Smooth muscle cell (in vitro differentiated cells): ENCODE measurements around the gene ZNF556. TPM values are rescaled to one million over a fixed set of nuclear protein-coding genes. Genes with fewer than 3 reads are reported as not detected.

ENCODE experiments used
- DNase-seq: peaks from one replicate; lab custom pipeline; 2025; ENCODE audit not compliant: unreplicated experiment; lab: John Stamatoyannopoulos, UW
- H2AFZ ChIP-seq: fragments of 200-600 bp; sonication (generic); 2 replicates; pipeline ENCODE4 v1.6.0; 2016; ENCODE audit warnings: antibody characterized with exemption, low read depth, mild to moderate bottlenecking
- H3F3A ChIP-seq: fragments of 200-600 bp; sonication (generic); 2 replicates; pipeline ENCODE4 v1.6.0; 2017; ENCODE audit warnings: antibody characterized with exemption, low read depth
- H3K27ac ChIP-seq: fragments of 200-600 bp; sonication (generic); 2 replicates; pipeline ENCODE4 v1.5.1; 2016; ENCODE audit warnings: low read depth, mild to moderate bottlenecking
- H3K27me3 ChIP-seq: fragments of 200-600 bp; sonication (generic); 2 replicates; pipeline ENCODE4 v1.6.1; 2016; ENCODE audit warnings: low read depth, mild to moderate bottlenecking
- H3K36me3 ChIP-seq: fragments of 200-600 bp; sonication (generic); 2 replicates; pipeline ENCODE4 v1.5.1; 2016; ENCODE audit warnings: low read depth
- H3K4me1 ChIP-seq: fragments of 200-600 bp; sonication (generic); 2 replicates; pipeline ENCODE4 v1.5.1; 2016; ENCODE audit warnings: low read depth
- H3K4me2 ChIP-seq: fragments of 200-600 bp; sonication (generic); 2 replicates; pipeline ENCODE4 v1.6.0; 2016; ENCODE audit warnings: mild to moderate bottlenecking
- H3K4me3 ChIP-seq: fragments of 200-600 bp; sonication (generic); 2 replicates; pipeline ENCODE4 v1.5.1; 2016; ENCODE audit warnings: mild to moderate bottlenecking
- H3K79me2 ChIP-seq: fragments of 200-600 bp; sonication (generic); 2 replicates; pipeline ENCODE4 v1.6.0; 2016; ENCODE audit warnings: low read depth, mild to moderate bottlenecking
- H3K9ac ChIP-seq: fragments of 200-600 bp; sonication (generic); 2 replicates; pipeline ENCODE4 v1.6.0; 2016; ENCODE audit warnings: low read depth
- H3K9me3 ChIP-seq: fragments of 200-600 bp; sonication (generic); replicated peaks from 2 replicates; pipeline ENCODE4 v1.5.1; 2016; ENCODE audit warnings: low read depth
- H4K20me1 ChIP-seq: fragments of 200-600 bp; sonication (generic); 2 replicates; pipeline ENCODE4 v1.6.0; 2016; ENCODE audit warnings: low read depth
- CTCF ChIP-seq: fragments of 200-600 bp; sonication (generic); IDR thresholded peaks from 2 replicates; pipeline ENCODE4 v1.5.1; 2017; ENCODE audit warnings: borderline replicate concordance, mild to moderate bottlenecking, antibody characterized with exemption; ENCODE audit not compliant: insufficient read depth, poor library complexity, severe bottlenecking
- WGBS: methylation state at CpG from one replicate; pipeline ENCODE4 v1.1.7; 2016; ENCODE audit warnings: low lambda C conversion rate; 5-methylcytosine and 5-hydroxymethylcytosine counted together
- polyA plus RNA-seq: library from polyadenylated mRNA; unstranded; fragments of >200 nt; fragmentation: Nextera tagmentation; extraction: Ambion mirVana; gene quantifications from 2 replicates; pipeline ENCODE4 v1.2.1, GENCODE V29; 2016
- total RNA-seq: library from RNA; depleted of rRNA; stranded (reverse); fragments of >200 nt; gene quantifications from 2 replicates; pipeline ENCODE4 v1.2.3, GENCODE V29; 2014

ZNF556 gene
- total RNA-seq (0.04 TPM in 1 of 2 replicates, not detected in the other), polyA plus RNA-seq (not detected in 2 replicates)

DNA sequence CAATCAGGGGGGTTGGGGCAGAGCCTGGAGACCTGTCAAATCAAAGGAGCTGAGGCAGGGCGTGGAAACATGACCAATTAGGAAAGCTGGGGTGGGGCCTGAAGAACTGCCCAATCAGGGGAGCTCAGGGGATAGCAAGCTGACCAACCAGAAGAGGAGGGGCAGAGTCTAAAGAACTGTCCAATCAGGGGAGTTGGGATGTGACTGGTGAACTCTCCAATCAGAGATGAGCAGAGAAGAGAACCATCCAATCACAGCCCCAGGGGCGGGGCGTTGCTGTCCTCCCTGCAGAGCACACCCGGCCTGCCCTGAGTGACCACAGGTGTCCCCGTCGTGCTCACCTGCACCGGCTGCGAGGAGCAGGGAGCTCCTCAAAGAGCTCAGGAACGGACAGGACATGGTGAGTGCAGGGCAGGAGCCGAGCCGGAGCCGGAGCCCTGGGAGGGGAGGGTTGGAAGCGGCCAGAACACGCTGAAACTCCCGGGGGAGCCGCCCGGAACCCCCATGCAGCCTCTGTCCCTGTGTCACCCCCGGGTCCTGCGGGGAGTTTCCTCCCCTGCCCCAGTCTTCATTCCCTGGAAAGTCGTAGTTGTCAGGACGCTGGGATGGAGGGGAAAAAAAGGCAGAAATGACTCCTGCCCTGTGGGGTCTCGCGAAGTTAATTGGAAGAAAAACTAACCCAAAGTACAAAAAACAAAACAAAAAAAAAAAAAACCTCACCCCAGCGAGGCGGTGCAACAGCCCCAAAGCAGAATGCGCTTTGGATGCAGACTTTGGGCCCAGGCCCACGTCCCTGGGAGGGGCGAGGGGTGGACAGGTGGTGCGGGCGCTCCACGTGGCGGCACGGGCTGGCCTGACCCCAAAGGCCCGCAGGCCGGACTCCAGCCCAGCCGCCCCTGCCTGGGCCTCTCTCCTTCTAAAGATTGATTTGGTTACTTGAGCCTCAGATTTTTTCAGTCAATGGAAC is at the start of gene ZNF556:
ZNF556 (plus strand) TSS at position 311 of the 967 bp plus-strand sequence; CDS start at position 398, 87 bp downstream.
- no peak within 1 kb of the TSS for H3K9ac ChIP-seq
- H3K27me3 ChIP-seq: no peaks in the 10 kb centered on the region
- no peak within 1 kb of the TSS for H3K4me2 ChIP-seq
- H3K9me3 ChIP-seq: no peaks in the 10 kb centered on the region
- H3F3A ChIP-seq: no peaks in the 10 kb centered on the region
- H3K79me2 ChIP-seq: no peaks in the 10 kb centered on the region
- H3K4me1 ChIP-seq: no peaks in the 10 kb centered on the region
- no peaks in the 10 kb centered on the region for H3K36me3 ChIP-seq
- DNase-seq: no peak
- H3K27ac ChIP-seq: no peak within 1 kb of the TSS
- H3K4me3 ChIP-seq: no peak within 1 kb of the TSS
- no peaks in the 10 kb centered on the region for H4K20me1 ChIP-seq
- no peak within 1 kb of the TSS for H2AFZ ChIP-seq
- no peak for TF ChIP-seq CTCF
- WGBS: 92% methylated on average over 36 of the region's 36 CpGs

DNA sequence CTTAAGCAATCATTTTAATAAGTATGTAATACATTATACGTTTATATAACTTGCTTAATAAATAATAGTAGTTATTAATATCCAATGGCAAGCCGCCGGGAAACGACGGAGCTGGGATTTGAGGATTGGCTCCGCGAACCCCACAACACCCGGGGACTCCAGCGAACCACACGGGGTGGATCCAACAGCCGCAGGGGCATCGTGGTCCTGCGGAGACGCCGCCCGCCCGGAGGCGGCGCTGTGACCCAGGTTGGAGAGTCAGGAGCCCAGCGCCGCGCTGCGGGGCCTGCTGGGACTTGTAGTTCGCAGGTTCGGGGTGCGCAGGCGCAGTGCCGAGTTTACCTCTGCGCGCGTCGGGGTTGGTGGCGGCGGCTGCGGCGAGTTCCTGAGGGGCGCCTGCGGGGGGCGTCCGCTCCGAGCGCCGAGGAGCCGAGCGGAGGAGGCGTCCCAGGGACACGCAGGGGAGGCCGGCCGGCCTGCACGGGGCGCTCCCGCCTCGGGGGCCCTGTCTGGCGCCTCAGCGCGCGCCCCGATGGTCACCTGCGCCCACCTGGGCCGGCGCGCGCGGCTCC is 47.5 kb upstream of the ZNF556 start, which contains the start of gene ZNF554:
ZNF554 (plus strand) TSS at position 329 of the 572 bp plus-strand sequence; CDS start at position 533, 204 bp downstream.
- Histone ChIP-seq H3K4me3 (peak within 1 kb of the TSS; percentile 94), H3K27me3 (no peaks in the 10 kb centered on the region), H3K4me1 (no peaks in the 10 kb centered on the region), H4K20me1 (no peaks in the 10 kb centered on the region), H3K4me2 (peak within 1 kb of the TSS; percentile 98), H3F3A (no peaks in the 10 kb centered on the region), H3K36me3 (no peaks in the 10 kb centered on the region), H2AFZ (peak within 1 kb of the TSS; percentile 78), H3K9ac (peak within 1 kb of the TSS; percentile 66), H3K27ac (no peak within 1 kb of the TSS), H3K79me2 (peaks cover 5% of the 10 kb centered on the region), H3K9me3 (no peaks in the 10 kb centered on the region)
- TF ChIP-seq CTCF: peak; percentile 88
- peak; percentile 89 for DNase-seq
- WGBS: under 1% methylated on average over 54 of the region's 64 CpGs

DNA sequence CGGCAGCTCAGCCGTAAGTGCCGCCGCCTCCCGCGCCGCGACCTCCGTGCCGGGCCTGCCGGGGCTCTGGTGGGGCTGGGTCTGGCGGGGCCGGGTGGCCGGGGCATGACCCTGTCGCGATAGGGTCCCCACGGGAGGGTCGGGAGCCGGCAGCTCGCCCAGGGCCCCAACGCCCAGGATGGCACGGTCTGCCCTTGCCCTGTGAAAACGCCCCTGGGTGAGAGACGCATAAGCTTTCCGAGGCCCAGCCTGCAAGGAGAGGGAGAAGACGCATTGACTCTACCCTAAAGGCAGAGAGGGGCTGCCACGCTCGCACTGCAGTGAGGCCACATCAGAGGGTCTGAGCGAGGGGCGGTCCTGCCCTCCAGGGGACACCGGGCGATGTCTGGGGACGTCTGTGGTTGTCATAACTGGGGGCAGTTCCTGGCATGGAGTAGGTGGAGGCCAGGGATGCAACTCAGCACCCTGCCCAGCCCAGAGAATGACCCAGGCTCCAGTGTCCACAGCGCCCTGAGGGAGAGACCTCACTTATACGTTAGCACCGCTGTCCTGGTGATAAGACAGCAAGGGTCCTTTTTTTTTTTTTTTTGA is 46.9 kb upstream of the ZNF556 start:
- DNase-seq: no peak
- Histone ChIP-seq H3F3A (no peaks in the 10 kb centered on the region), H3K9me3 (no peaks in the 10 kb centered on the region), H3K9ac (peak overlapping the region; percentile 66), H3K79me2 (peaks cover 5% of the 10 kb centered on the region), H4K20me1 (no peaks in the 10 kb centered on the region), H3K27ac (no peak overlapping the region), H3K4me3 (peak overlapping the region; percentile 94), H2AFZ (peak overlapping the region; percentile 78), H3K4me1 (no peaks in the 10 kb centered on the region), H3K27me3 (no peaks in the 10 kb centered on the region), H3K36me3 (no peaks in the 10 kb centered on the region), H3K4me2 (peak overlapping the region; percentile 98)
- TF ChIP-seq CTCF: no peak
- WGBS: 2% methylated on average over 24 of the region's 36 CpGs
